Measurements from ENCODE around the gene KLHDC10. TPM values are rescaled to one million over a fixed set of nuclear protein-coding genes. Genes with fewer than 3 reads are reported as not detected.

KLHDC10 gene
- total and polyA plus RNA-seq, 2 experiments from 2014 or later: 5.5 to 14.7 TPM

- TF ChIP-seq ZNF462 (CRISPR knock-in tag; IDR thresholded peaks at IDR 0.05) (no peak), EZH2 (IDR thresholded peaks at IDR 0.05; ENCODE audit: low read depth, unreplicated experiment) (no peak), STAT1 (IDR thresholded peaks at IDR 0.05; ENCODE audit: unreplicated experiment) (no peak), ETS1 (IDR thresholded peaks at IDR 0.05) (no peak), NANOG (IDR thresholded peaks at IDR 0.05; ENCODE audit: borderline replicate concordance) (no peak), ZNF331 (CRISPR knock-in tag; IDR thresholded peaks at IDR 0.05; ENCODE audit: low read depth) (no peak), JUNB (IDR thresholded peaks at IDR 0.05; ENCODE audit: unreplicated experiment) (no peak), CTCF (conservative IDR thresholded peaks at IDR 0.05; ENCODE audit: low read depth in 2 of 2) (no peak), CREB1 (CRISPR knock-in tag; IDR thresholded peaks at IDR 0.05; ENCODE audit: low read depth) (no peak)
Observed at GRCh38 chr7:130129011-130129411, 58.7 kb downstream of the KLHDC10 start (continued).
